ENCODE measurements around the gene RUNX2.

- TF ChIP-seq POLR2A (IDR thresholded peaks at IDR 0.05; ENCODE audit: extremely low read depth, insufficient read length) (no peak), MYC (IDR thresholded peaks at IDR 0.05; ENCODE audit: low read depth, low read length) (no peak)
- TF ChIP-seq, protein P1, sequence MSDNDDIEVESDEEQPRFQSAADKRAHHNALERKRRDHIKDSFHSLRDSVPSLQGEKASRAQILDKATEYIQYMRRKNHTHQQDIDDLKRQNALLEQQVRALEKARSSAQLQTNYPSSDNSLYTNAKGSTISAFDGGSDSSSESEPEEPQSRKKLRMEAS (IDR thresholded peaks at IDR 0.05; ENCODE audit: low read depth, low read length): no peak
These were observed 170.5 kb downstream of the RUNX2 start for GRCh38 chr6:45498591-45498990.

Data from NB4 (cell line).